SK-N-SH treated with all-trans-retinoic acid at 6 μM for 48 hours (cell line): Measurements from ENCODE around the gene SLC12A2.

Source experiments
- ATAC-seq: fragments of 200-7000 bp; cut with Tn5 transposase; 3 replicates; pipeline ENCODE4 v1.9.1; 2020; ENCODE audit warnings: mild to moderate bottlenecking, moderate library complexity
- ARNTL ChIP-seq: fragments of 450-650 bp; formaldehyde crosslinking; IDR thresholded peaks from 2 replicates; pipeline ENCODE4 v1.5.0; 2020; ENCODE audit warnings: low read depth, mild to moderate bottlenecking, moderate library complexity, borderline replicate concordance
- BACH2 ChIP-seq: fragments of 250-450 bp; sonication (Bioruptor Pico); IDR thresholded peaks from 2 replicates; pipeline ENCODE4 v1.9.0; 2021; ENCODE audit warnings: mild to moderate bottlenecking, borderline replicate concordance
- CSDC2 ChIP-seq: fragments of 250-450 bp; sonication (Bioruptor Pico); IDR thresholded peaks from 2 replicates; pipeline ENCODE4 v1.5.0; 2020; ENCODE audit warnings: mild to moderate bottlenecking, moderate library complexity
- CSRNP3 ChIP-seq: fragments of 250-450 bp; sonication (Bioruptor Pico); IDR thresholded peaks from 2 replicates; pipeline ENCODE4 v1.5.1; 2021; ENCODE audit warnings: mild to moderate bottlenecking, moderate library complexity
- ESRRG ChIP-seq: fragments of 250-450 bp; sonication (Bioruptor Pico); IDR thresholded peaks from 2 replicates; pipeline ENCODE4 v1.6.1; 2021; ENCODE audit warnings: mild to moderate bottlenecking
- GLIS3 ChIP-seq: fragments of 250-450 bp; sonication (Bioruptor Pico); IDR thresholded peaks from 2 replicates; pipeline ENCODE4 v1.5.0; 2020; ENCODE audit warnings: mild to moderate bottlenecking, moderate library complexity
- ISL1 ChIP-seq: fragments of 250-450 bp; sonication (Bioruptor Pico); IDR thresholded peaks from 2 replicates; pipeline ENCODE4 v2.1.2; 2022; ENCODE audit warnings: mild to moderate bottlenecking, moderate library complexity
- OSR1 ChIP-seq: fragments of 250-450 bp; sonication (Bioruptor Pico); IDR thresholded peaks from 2 replicates; pipeline ENCODE4 v1.8.0; 2022; ENCODE audit warnings: moderate library complexity, mild to moderate bottlenecking, inconsistent platforms
- PATZ1 ChIP-seq: fragments of 250-450 bp; sonication (Bioruptor Pico); IDR thresholded peaks from 2 replicates; pipeline ENCODE4 v1.8.0; 2020; ENCODE audit warnings: mild to moderate bottlenecking, moderate library complexity, borderline replicate concordance
- POU6F1 ChIP-seq: fragments of 250-450 bp; sonication (Bioruptor Pico); IDR thresholded peaks from 2 replicates; pipeline ENCODE4 v1.8.0; 2021; ENCODE audit warnings: low read depth, mild to moderate bottlenecking, moderate library complexity, borderline replicate concordance
- PPARA ChIP-seq: fragments of 250-450 bp; sonication (Bioruptor Pico); IDR thresholded peaks from 2 replicates; pipeline ENCODE4 v1.5.0; 2020; ENCODE audit warnings: mild to moderate bottlenecking, borderline replicate concordance
- RARB ChIP-seq: fragments of 250-450 bp; sonication (Bioruptor Pico); IDR thresholded peaks from 2 replicates; pipeline ENCODE4 v1.8.0; 2021; ENCODE audit warnings: mild to moderate bottlenecking, moderate library complexity
- SNAI2 ChIP-seq: fragments of 250-450 bp; sonication (Bioruptor Pico); IDR thresholded peaks from 2 replicates; pipeline ENCODE4 v1.5.0; 2020; ENCODE audit warnings: mild to moderate bottlenecking, moderate library complexity
- TCF4 ChIP-seq: fragments of 250-450 bp; sonication (Bioruptor Pico); IDR thresholded peaks from 2 replicates; pipeline ENCODE4 v1.8.0; 2021; ENCODE audit warnings: mild to moderate bottlenecking, moderate library complexity, borderline replicate concordance
- TOX ChIP-seq: fragments of 250-450 bp; sonication (Bioruptor Pico); IDR thresholded peaks from 2 replicates; pipeline ENCODE4 v1.8.0; 2021; ENCODE audit warnings: mild to moderate bottlenecking, moderate library complexity, borderline replicate concordance
- TSHZ2 ChIP-seq: fragments of 250-450 bp; sonication (Bioruptor Pico); IDR thresholded peaks from 2 replicates; pipeline ENCODE4 v1.5.0; 2020; ENCODE audit warnings: mild to moderate bottlenecking, moderate library complexity
- ZC3H10 ChIP-seq: fragments of 250-450 bp; sonication (Bioruptor Pico); IDR thresholded peaks from 2 replicates; pipeline ENCODE4 v1.5.1; 2021; ENCODE audit warnings: mild to moderate bottlenecking, moderate library complexity
- ZFP3 ChIP-seq: fragments of 250-450 bp; sonication (Bioruptor Pico); IDR thresholded peaks from 2 replicates; pipeline ENCODE4 v1.5.0; 2020; ENCODE audit warnings: mild to moderate bottlenecking, moderate library complexity
- ZFP30 ChIP-seq: fragments of 450-650 bp; formaldehyde crosslinking; IDR thresholded peaks from 2 replicates; pipeline ENCODE4 v1.5.0; 2022; ENCODE audit warnings: mild to moderate bottlenecking, moderate library complexity
- ZNF565 ChIP-seq: fragments of 450-650 bp; formaldehyde crosslinking; conservative IDR thresholded peaks from 2 replicates; pipeline ENCODE4 v1.5.0; 2020; ENCODE audit warnings: low read depth, mild to moderate bottlenecking, moderate library complexity
- ZNF70 ChIP-seq: fragments of 450-650 bp; formaldehyde crosslinking; IDR thresholded peaks from 2 replicates; pipeline ENCODE4 v1.5.0; 2020; ENCODE audit warnings: mild to moderate bottlenecking, moderate library complexity
- ZNF8 ChIP-seq: fragments of 450-650 bp; formaldehyde crosslinking; IDR thresholded peaks from 2 replicates; pipeline ENCODE4 v1.5.0; 2020; ENCODE audit warnings: mild to moderate bottlenecking, moderate library complexity

Gene SLC12A2

GRCh38 chr5:128212191-128212806 is 128.7 kb downstream of the SLC12A2 start:
- TF ChIP-seq TOX (CRISPR knock-in tag), result no peak
- TF ChIP-seq ESRRG (CRISPR knock-in tag), result no peak
- TF ChIP-seq ZC3H10 (CRISPR knock-in tag), result no peak
- no peak; the same call in none of the 3 replicates for ATAC-seq

- TF ChIP-seq BACH2 (CRISPR knock-in tag), result no peak
- TF ChIP-seq PPARA (CRISPR knock-in tag), result no peak
- TF ChIP-seq PATZ1 (CRISPR knock-in tag), result no peak
- no peak for TF ChIP-seq OSR1 (CRISPR knock-in tag)
- TF ChIP-seq ZFP3 (CRISPR knock-in tag), result no peak
- no peak for TF ChIP-seq SNAI2 (CRISPR knock-in tag)
- no peak for TF ChIP-seq TSHZ2 (CRISPR knock-in tag)
- no peak for TF ChIP-seq ESRRG (CRISPR knock-in tag)
- TF ChIP-seq ZFP30 (CRISPR knock-in tag), result no peak
- no peak for TF ChIP-seq CSDC2 (CRISPR knock-in tag)
- TF ChIP-seq TCF4 (CRISPR knock-in tag), result no peak
- TF ChIP-seq ZNF8 (CRISPR knock-in tag), result no peak
- TF ChIP-seq ISL1 (CRISPR knock-in tag), result no peak
- TF ChIP-seq ZNF70, result no peak
- no peak for TF ChIP-seq ZC3H10 (CRISPR knock-in tag)
- TF ChIP-seq RARB (CRISPR knock-in tag), result no peak
- no peak for TF ChIP-seq ZNF565
- ATAC-seq, result peak; percentile 86
Observed at GRCh38 chr5:128213340-128213739, 129.8 kb downstream of the SLC12A2 start.

- no peak for ATAC-seq
- no peak for TF ChIP-seq GLIS3 (CRISPR knock-in tag)
- TF ChIP-seq TCF4 (CRISPR knock-in tag), result no peak
- no peak for TF ChIP-seq BACH2 (CRISPR knock-in tag)
- TF ChIP-seq ZC3H10 (CRISPR knock-in tag), result no peak
- no peak for TF ChIP-seq CSDC2 (CRISPR knock-in tag)
- TF ChIP-seq ARNTL (CRISPR knock-in tag), result no peak
- no peak for TF ChIP-seq ZFP3 (CRISPR knock-in tag)
- TF ChIP-seq POU6F1 (CRISPR knock-in tag), result no peak
- no peak for TF ChIP-seq TOX (CRISPR knock-in tag)
- no peak for TF ChIP-seq ZFP30 (CRISPR knock-in tag)
- TF ChIP-seq ZNF565, result no peak
- no peak for TF ChIP-seq CSRNP3 (CRISPR knock-in tag)
- no peak for TF ChIP-seq PATZ1 (CRISPR knock-in tag)
- no peak for TF ChIP-seq ESRRG (CRISPR knock-in tag)
- TF ChIP-seq ZNF70, result no peak
- TF ChIP-seq SNAI2 (CRISPR knock-in tag), result no peak
- no peak for TF ChIP-seq ISL1 (CRISPR knock-in tag)
- no peak for TF ChIP-seq ZNF8 (CRISPR knock-in tag)
Observed at GRCh38 chr5:128213833-128214232, 130.3 kb downstream of the SLC12A2 start.
